A549 (cell line): Measurements from ENCODE around the gene KIR2DL3. TPM values are rescaled to one million over a fixed set of nuclear protein-coding genes. Genes with fewer than 3 reads are reported as not detected.
A peak's percentile ranks its signal among the peaks of the same experiment; 100 is the strongest.
"Not testable (repeated sequence)": the region's sequence is repeated elsewhere in the genome, so short reads cannot be mapped to it uniquely, and the experiment has no call there.

Source experiments
- ATAC-seq, 2 experiments: fragments of 200-7000 bp in 1 of 2; fragments of >200 bp in 1 of 2; cut with Nextera tagmentation in 1 of 2; cut with Tn5 transposase in 1 of 2; 3 replicates each; pipeline versions ENCODE4 v1.8.0 to v1.9.1; 2018 to 2020; ENCODE audit warnings: mild to moderate bottlenecking in 1 of 2, moderate library complexity in 1 of 2
- CTCF ChIA-PET: fragments of 300-600 bp; sonication (Branson Sonifier 250); formaldehyde crosslinking; extraction: SDS; loops from one replicate; lab custom pipeline; 2021; ENCODE audit warnings: antibody characterized with exemption, inconsistent platforms; lab: Yijun Ruan, JAX
- POLR2A ChIA-PET: fragments of 350-600 bp; formaldehyde crosslinking; extraction: SDS; loops from one replicate; lab custom pipeline; 2021; ENCODE audit warnings: antibody characterized with exemption, inconsistent platforms; lab: Yijun Ruan, JAX
- DNase-seq, 2 experiments: peaks; one replicate each; pipeline versions ENCODE4 v3.0.0 to v3.0.0-alpha.2; 2011 to 2016; ENCODE audit warnings: low read depth in 1 of 2, low spot score in 1 of 2
- FAIRE-seq: peaks from 2 replicates; lab custom pipeline; 2011; peaks lifted over from hg19 to GRCh38; lab: Jason Lieb, UNC
- H3K27ac ChIP-seq, 2 experiments: fragments of >200 bp; sonication (Bioruptor Twin); formaldehyde crosslinking; 3 replicates each; pipeline ENCODE4 v1.5.1; 2016 to 2017
- H3K4me1 ChIP-seq: fragments of >200 bp; sonication (Bioruptor Twin); formaldehyde crosslinking; 3 replicates; pipeline ENCODE4 v1.6.1; 2016
- H3K4me2 ChIP-seq: fragments of >200 bp; sonication (Bioruptor Twin); formaldehyde crosslinking; 3 replicates; pipeline ENCODE4 v1.6.1; 2016
- H3K4me3 ChIP-seq: fragments of >200 bp; sonication (Bioruptor Twin); formaldehyde crosslinking; 3 replicates; pipeline ENCODE4 v1.5.1; 2016
- H3K9me3 ChIP-seq: fragments of >200 bp; sonication (Bioruptor Twin); formaldehyde crosslinking; 3 replicates; pipeline ENCODE4 v1.6.1; 2016
- ATOH8 ChIP-seq: fragments of 250-450 bp; sonication (Bioruptor Pico); IDR thresholded peaks from 2 replicates; pipeline ENCODE4 v1.5.0; 2020; ENCODE audit warnings: low read depth, mild to moderate bottlenecking, moderate library complexity
- BCL3 ChIP-seq: fragments of >200 bp; sonication (Bioruptor Twin); formaldehyde crosslinking; IDR thresholded peaks from 3 replicates; pipeline ENCODE4 v1.6.1; 2016
- CBX8 ChIP-seq: fragments of 200-600 bp; sonication (generic); IDR thresholded peaks from 2 replicates; pipeline ENCODE4 v1.6.1; 2016
- CHD2 ChIP-seq: fragments of 150-350 bp; IDR thresholded peaks from 2 replicates; pipeline ENCODE4 v1.6.1; 2014; ENCODE audit warnings: low read length; ENCODE audit not compliant: partially characterized antibody
- CTCF ChIP-seq: fragments of >200 bp; sonication (Bioruptor Twin); formaldehyde crosslinking; IDR thresholded peaks from 3 replicates; pipeline ENCODE4 v1.5.1; 2016
- FOSL2 ChIP-seq, 2 experiments: fragments of 450-650 bp in 1 of 2; fragments of >200 bp in 1 of 2; sonication (Bioruptor Twin) in 1 of 2; formaldehyde crosslinking; IDR thresholded peaks; 2 replicates each; pipeline versions ENCODE4 v1.5.0 to v1.6.1; 2016 to 2020; ENCODE audit warnings: mild to moderate bottlenecking in 1 of 2, moderate library complexity in 1 of 2
- GATA3 ChIP-seq: IDR thresholded peaks from 2 replicates; pipeline ENCODE4 v1.6.1; 2012; ENCODE audit warnings: borderline replicate concordance
- HDAC2 ChIP-seq: fragments of 200-600 bp; sonication (generic); IDR thresholded peaks from 2 replicates; pipeline ENCODE4 v1.6.1; 2016
- JUN ChIP-seq, 2 experiments: fragments of >200 bp; sonication (Bioruptor Twin); formaldehyde crosslinking; IDR thresholded peaks; 2 replicates in 1 of 2; 3 replicates in 1 of 2; pipeline ENCODE4 v1.6.1; 2016 to 2017
- KDM1A ChIP-seq: fragments of 200-600 bp; sonication (generic); IDR thresholded peaks from 2 replicates; pipeline ENCODE4 v1.6.1; 2016; ENCODE audit warnings: low read depth, mild to moderate bottlenecking
- KDM5A ChIP-seq: fragments of 200-600 bp; sonication (generic); IDR thresholded peaks from 2 replicates; pipeline ENCODE4 v1.6.1; 2016; ENCODE audit warnings: antibody characterized with exemption, mild to moderate bottlenecking
- MAZ ChIP-seq: fragments of 150-350 bp; IDR thresholded peaks from 2 replicates; pipeline ENCODE4 v1.6.1; 2014; ENCODE audit warnings: antibody characterized with exemption, low read depth, low read length, borderline replicate concordance
- NPAS2 ChIP-seq: fragments of 250-450 bp; sonication (Bioruptor Pico); IDR thresholded peaks from 2 replicates; pipeline ENCODE4 v1.8.0; 2022; ENCODE audit warnings: mild to moderate bottlenecking, moderate library complexity, borderline replicate concordance
- POLR2A ChIP-seq: IDR thresholded peaks from 2 replicates; pipeline ENCODE4 v1.6.1; 2012; ENCODE audit warnings: mild to moderate bottlenecking, low read length
- POLR2AphosphoS2 ChIP-seq: conservative IDR thresholded peaks from 2 replicates; pipeline ENCODE4 v1.6.1; 2012; ENCODE audit warnings: low read length, improper control_type of control experiment, inconsistent platforms
- RAD21 ChIP-seq, 2 experiments: fragments of >200 bp in 1 of 2; sonication (Bioruptor Twin) in 1 of 2; formaldehyde crosslinking in 1 of 2; IDR thresholded peaks in 1 of 2; conservative IDR thresholded peaks in 1 of 2; 2 replicates in 1 of 2; 3 replicates in 1 of 2; pipeline ENCODE4 v1.6.1; 2012 to 2018; ENCODE audit warnings: inconsistent platforms in 1 of 2
- RARB ChIP-seq: fragments of 250-450 bp; sonication (Bioruptor Pico); IDR thresholded peaks from 2 replicates; pipeline ENCODE4 v1.8.0; 2021; ENCODE audit warnings: mild to moderate bottlenecking, moderate library complexity
- REST ChIP-seq: fragments of 200-600 bp; sonication (generic); IDR thresholded peaks from 2 replicates; pipeline ENCODE4 v1.6.1; 2016; ENCODE audit warnings: antibody characterized with exemption, mild to moderate bottlenecking, moderate library complexity
- RNF2 ChIP-seq: fragments of 200-600 bp; sonication (generic); IDR thresholded peaks from 2 replicates; pipeline ENCODE4 v1.6.1; 2016; ENCODE audit warnings: low read depth, mild to moderate bottlenecking, antibody characterized with exemption, moderate library complexity, borderline replicate concordance
- ZC3H11A ChIP-seq: fragments of 450-650 bp; IDR thresholded peaks from 2 replicates; pipeline ENCODE4 v1.6.1; 2014; ENCODE audit warnings: antibody characterized with exemption, mild to moderate bottlenecking
- ZNF302 ChIP-seq: fragments of 250-450 bp; sonication (Bioruptor Pico); IDR thresholded peaks from 2 replicates; pipeline ENCODE4 v1.9.0; 2021; ENCODE audit warnings: inconsistent platforms, mild to moderate bottlenecking, moderate library complexity
- ZSCAN20 ChIP-seq: fragments of 250-450 bp; sonication (Bioruptor Pico); IDR thresholded peaks from 2 replicates; pipeline ENCODE4 v1.8.0; 2022; ENCODE audit warnings: mild to moderate bottlenecking, moderate library complexity
- WGBS: methylation state at CpG from one replicate; pipeline ENCODE4 v1.1.6; 2017; ENCODE audit errors: missing lambda C conversion rate; 5-methylcytosine and 5-hydroxymethylcytosine counted together
- polyA minus RNA-seq: library from RNA; depleted of rRNA, polyadenylated mRNA; stranded (reverse); fragments of >200 nt; gene quantifications from 2 replicates; pipeline ENCODE4 v1.2.3, GENCODE V29; 2011; rRNA and poly(A)+ RNA removed
- polyA plus RNA-seq, 4 experiments: library from polyadenylated mRNA; depleted of rRNA in 3 of 4; stranded (reverse); fragments of >200 nt; fragmentation: RNase III in 1 of 4; extraction: RNeasy Plus Mini Kit Qiagen cat#74134 plus additional on column Dnase treatment in 1 of 4; gene quantifications; 2 replicates in 3 of 4; 3 replicates in 1 of 4; pipeline ENCODE4 v1.2.3, GENCODE V29; 2011 to 2017

The KIR2DL3 gene
- polyA plus RNA-seq (2011; rRNA removed), result not detected in 2 replicates
- polyA plus RNA-seq (2012; cell fraction: cytosol; rRNA removed), result not detected in 2 replicates
- polyA plus RNA-seq (2012; cell fraction: nucleus; rRNA removed), result not detected in 2 replicates
- not detected in 3 replicates for polyA plus RNA-seq (2017; fragmentation: RNase III; extraction: RNeasy Plus Mini Kit Qiagen cat#74134 plus additional on column Dnase treatment)
- not detected in 2 replicates for polyA minus RNA-seq

GRCh38 chr19:54738306-54738705, at the start of gene KIR2DL3:
TSS of gene KIR2DL3 (plus strand) at chr19:54738513. CDS start at chr19:54738546, 33 bp downstream.
- H3K9me3 ChIP-seq, FAIRE-seq, H3K4me3 ChIP-seq, POLR2A ChIA-PET, H3K4me2 ChIP-seq, DNase-seq, H3K27ac ChIP-seq, CTCF ChIA-PET, ATAC-seq, H3K4me1 ChIP-seq: not testable (repeated sequence)
- 58% methylated on average over 13 of the region's 16 CpGs for WGBS

GRCh38 chr19:54691582-54692297, 46.6 kb upstream of the KIR2DL3 start:
- TF ChIP-seq POLR2AphosphoS2 (no peak), CTCF (no peak), NPAS2 (CRISPR knock-in tag) (no peak), CHD2 (no peak), ZSCAN20 (no peak), HDAC2 (no peak)
- no peak for ATAC-seq
- no peak overlapping the region for H3K4me2 ChIP-seq
- no peak for DNase-seq
- no peak overlapping the region for H3K27ac ChIP-seq
- H3K4me3 ChIP-seq, result no peak overlapping the region
- no peaks in the 10 kb centered on the region for H3K4me1 ChIP-seq
- no peak for FAIRE-seq
- H3K9me3 ChIP-seq, result no peaks in the 10 kb centered on the region
- CTCF ChIA-PET, result interaction anchor here (1.0 kb wide), 1 partner anchor 17 kb away, joined by 4 read pairs; no protein-coding TSS in a partner anchor
- 2% methylated on average over 9 of the region's 9 CpGs for WGBS
- POLR2A ChIA-PET, result no interaction called here

- no peaks in the 10 kb centered on the region for H3K9me3 ChIP-seq
- FAIRE-seq (no peak), DNase-seq (no peak), ATAC-seq (no peak)
- CTCF ChIA-PET, result interaction anchor here (1.0 kb wide), 1 partner anchor 18 kb away, joined by 4 read pairs; no protein-coding TSS in a partner anchor
- H3K4me2 ChIP-seq, result no peak overlapping the region
- H3K4me3 ChIP-seq, result no peak overlapping the region
- 0% methylated on average over 4 of the region's 4 CpGs for WGBS
- POLR2A ChIA-PET, result no interaction called here
- H3K4me1 ChIP-seq, result no peaks in the 10 kb centered on the region
- H3K27ac ChIP-seq, result no peak overlapping the region
- TF ChIP-seq ZNF302 (CRISPR knock-in tag) (no peak), FOSL2 (IDR thresholded peaks at IDR 0.05) (no peak), FOSL2 (CRISPR knock-in tag; IDR thresholded peaks at IDR 0.05) (no peak), KDM5A (no peak), BCL3 (no peak), JUN (IDR thresholded peaks at IDR 0.05) (no peak), ZC3H11A (no peak), CBX8 (no peak), GATA3 (no peak), KDM1A (no peak)
Observed at GRCh38 chr19:54692298-54692615, 46.1 kb upstream of the KIR2DL3 start.

GRCh38 chr19:54694648-54695047, 43.7 kb upstream of the KIR2DL3 start:
- ChIA-PET CTCF (no interaction called here), POLR2A (no interaction called here)
- Histone ChIP-seq H3K4me1 (no peaks in the 10 kb centered on the region), H3K4me2 (no peak overlapping the region), H3K9me3 (no peaks in the 10 kb centered on the region), H3K4me3 (no peak overlapping the region), H3K27ac (no peak overlapping the region)
- peak in 1 of 2 experiments; percentile 23; a peak in 1 of 6 replicates for ATAC-seq
- no peak for DNase-seq
- no peak for FAIRE-seq
- WGBS, result 8% methylated on average over 5 of the region's 5 CpGs
- no peak for TF ChIP-seq RNF2
- TF ChIP-seq RARB (CRISPR knock-in tag), result no peak
- TF ChIP-seq RAD21 (conservative IDR thresholded peaks at IDR 0.05 in 1 of 2, IDR thresholded peaks at IDR 0.05 in 1 of 2), result no peak
- no peak for TF ChIP-seq POLR2AphosphoS2
- TF ChIP-seq REST, result no peak
- no peak for TF ChIP-seq ZC3H11A
- no peak for TF ChIP-seq ZSCAN20
- TF ChIP-seq POLR2A, result no peak
- no peak for TF ChIP-seq ATOH8 (CRISPR knock-in tag)
- TF ChIP-seq MAZ, result no peak
